Measurements from ENCODE around the gene OXCT1.

The OXCT1 gene

GRCh38 chr5:41875121-41875520 lies 4.9 kb upstream of the OXCT1 start:
- DNase-seq (ENCODE audit: low spot score) = no peak
- no peak overlapping the region for H3K27ac ChIP-seq (ENCODE audit: poor library complexity, severe bottlenecking)

GRCh38 chr5:41874512-41875060 lies 4.4 kb upstream of the OXCT1 start:
- Histone ChIP-seq H3K4me3 (ENCODE audit: severe bottlenecking) (no peak overlapping the region), H3K27ac (ENCODE audit: poor library complexity, severe bottlenecking) (no peak overlapping the region)
- ATAC-seq (ENCODE audit: low read depth) = no peak

More at GRCh38 chr5:41875121-41875520, 4.9 kb upstream of the OXCT1 start:
- TF ChIP-seq CTCF (IDR thresholded peaks at IDR 0.05; ENCODE audit: poor library complexity, severe bottlenecking) = no peak
- no peak overlapping the region for H3K4me3 ChIP-seq (ENCODE audit: severe bottlenecking)
- H3K27me3 ChIP-seq (ENCODE audit: insufficient read depth, poor library complexity, severe bottlenecking) = peaks cover 3% of the 10 kb centered on the region
- H3K36me3 ChIP-seq (ENCODE audit: low read depth) = no peaks in the 10 kb centered on the region
- no peaks in the 10 kb centered on the region for H3K4me1 ChIP-seq (ENCODE audit: insufficient read depth, poor library complexity, severe bottlenecking)
- H3K9me3 ChIP-seq (ENCODE audit: severe bottlenecking) = no peaks in the 10 kb centered on the region
- ATAC-seq (ENCODE audit: low read depth) = no peak

DNA sequence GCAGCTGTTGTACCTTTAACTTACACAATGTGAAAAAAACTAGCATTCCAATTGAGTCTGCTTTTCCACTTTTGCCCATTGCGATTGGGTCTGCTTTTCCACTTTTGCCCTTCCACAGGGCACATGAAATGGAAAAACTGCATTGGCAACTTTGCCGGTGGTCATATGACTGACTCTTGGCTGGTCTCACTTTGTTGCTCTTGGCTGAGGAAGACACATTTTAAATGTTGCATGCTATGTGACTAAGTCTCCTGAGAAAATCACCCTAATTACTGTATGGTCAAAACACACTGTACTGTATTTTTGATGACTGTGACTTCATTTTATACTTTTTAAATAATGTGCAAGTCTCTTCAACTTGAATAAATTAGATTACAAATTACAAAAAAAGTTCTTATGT lies 1.6 kb upstream of the OXCT1 start:
- no peaks in the 10 kb centered on the region for H3K4me1 ChIP-seq (ENCODE audit: insufficient read depth, poor library complexity, severe bottlenecking)

More at GRCh38 chr5:41874512-41875060, 4.4 kb upstream of the OXCT1 start:
- DNase-seq (ENCODE audit: low spot score) = no peak
- no peaks in the 10 kb centered on the region for H3K4me1 ChIP-seq (ENCODE audit: insufficient read depth, poor library complexity, severe bottlenecking)
- H3K9me3 ChIP-seq (ENCODE audit: severe bottlenecking) = no peaks in the 10 kb centered on the region
- no peaks in the 10 kb centered on the region for H3K36me3 ChIP-seq (ENCODE audit: low read depth)
- no peak for TF ChIP-seq CTCF (IDR thresholded peaks at IDR 0.05; ENCODE audit: poor library complexity, severe bottlenecking)
- H3K27me3 ChIP-seq (ENCODE audit: insufficient read depth, poor library complexity, severe bottlenecking) = peaks cover 3% of the 10 kb centered on the region

GRCh38 chr5:41870627-41871048 lies 413 bp upstream of the OXCT1 start:
- Histone ChIP-seq H3K4me1 (ENCODE audit: insufficient read depth, poor library complexity, severe bottlenecking) (no peaks in the 10 kb centered on the region), H3K27ac (ENCODE audit: poor library complexity, severe bottlenecking) (peak overlapping the region; percentile 56), H3K4me3 (ENCODE audit: severe bottlenecking) (peak overlapping the region; percentile 65), H3K36me3 (ENCODE audit: low read depth) (no peaks in the 10 kb centered on the region; the same call in 1 of the 2 replicates), H3K27me3 (ENCODE audit: insufficient read depth, poor library complexity, severe bottlenecking) (no peaks in the 10 kb centered on the region), H3K9me3 (ENCODE audit: severe bottlenecking) (no peaks in the 10 kb centered on the region)
- TF ChIP-seq CTCF (IDR thresholded peaks at IDR 0.05; ENCODE audit: poor library complexity, severe bottlenecking) = no peak
- ATAC-seq (ENCODE audit: low read depth) (no peak), DNase-seq (ENCODE audit: low spot score) (no peak)

More for the DNA sequence above, 1.6 kb upstream of the OXCT1 start:
- ATAC-seq (ENCODE audit: low read depth) (no peak), DNase-seq (ENCODE audit: low spot score) (no peak)
- Histone ChIP-seq H3K4me3 (ENCODE audit: severe bottlenecking) (no peak overlapping the region), H3K27ac (ENCODE audit: poor library complexity, severe bottlenecking) (no peak overlapping the region), H3K36me3 (ENCODE audit: low read depth) (no peaks in the 10 kb centered on the region; the same call in 1 of the 2 replicates), H3K27me3 (ENCODE audit: insufficient read depth, poor library complexity, severe bottlenecking) (no peaks in the 10 kb centered on the region), H3K9me3 (ENCODE audit: severe bottlenecking) (no peaks in the 10 kb centered on the region)
- no peak for TF ChIP-seq CTCF (IDR thresholded peaks at IDR 0.05; ENCODE audit: poor library complexity, severe bottlenecking)

- peak overlapping the region; percentile 65 for H3K4me3 ChIP-seq (ENCODE audit: severe bottlenecking)
- DNase-seq (ENCODE audit: low spot score) (peak; percentile 67), ATAC-seq (ENCODE audit: low read depth) (peak; percentile 43)
- H3K36me3 ChIP-seq (ENCODE audit: low read depth) = no peaks in the 10 kb centered on the region; the same call in 1 of the 2 replicates
- H3K4me1 ChIP-seq (ENCODE audit: insufficient read depth, poor library complexity, severe bottlenecking) = no peaks in the 10 kb centered on the region
- TF ChIP-seq CTCF (IDR thresholded peaks at IDR 0.05; ENCODE audit: poor library complexity, severe bottlenecking) = no peak
- no peaks in the 10 kb centered on the region for H3K9me3 ChIP-seq (ENCODE audit: severe bottlenecking)
- peak overlapping the region; percentile 56 for H3K27ac ChIP-seq (ENCODE audit: poor library complexity, severe bottlenecking)
- H3K27me3 ChIP-seq (ENCODE audit: insufficient read depth, poor library complexity, severe bottlenecking) = no peaks in the 10 kb centered on the region
Measured at GRCh38 chr5:41869151-41869723, 988 bp downstream of the OXCT1 start.

Measured in RWPE2 (cell line).